Loucy (cell line): ENCODE measurements around the gene ACTR1A.

Experiments used
- EZH2phosphoT487 ChIP-seq: fragments of 200-600 bp; IDR thresholded peaks from 2 replicates; pipeline ENCODE4 v1.6.1; 2018; ENCODE audit warnings: antibody characterized with exemption, mild to moderate bottlenecking, moderate library complexity, borderline replicate concordance
- TF ChIP-seq, protein P1 (sequence below): fragments of 200-600 bp; sonication (generic); conservative IDR thresholded peaks from 2 replicates; pipeline ENCODE4 v1.5.1; 2014; ENCODE audit warnings: mild to moderate bottlenecking, antibody characterized with exemption, low read length

DNA sequence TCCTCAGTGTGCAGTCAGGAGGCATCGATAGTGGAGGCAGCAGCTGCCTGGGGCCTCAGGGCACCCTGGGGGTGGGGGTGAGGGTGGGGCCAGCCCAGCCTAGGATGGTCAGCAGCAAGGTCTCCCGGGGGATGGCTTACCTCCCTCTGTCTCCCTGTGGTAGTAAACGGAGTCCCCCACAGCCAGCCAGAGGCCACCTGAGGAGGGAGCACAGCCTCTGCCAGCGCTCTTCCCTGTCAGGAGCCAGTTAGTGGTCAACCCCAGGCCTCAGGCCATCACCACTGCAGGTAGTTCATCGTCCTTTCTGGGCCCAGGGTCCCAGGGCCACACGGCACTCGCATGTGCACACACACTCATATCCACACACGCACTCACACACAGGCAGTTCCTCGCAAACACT is 22.1 kb downstream of the ACTR1A start:
- TF ChIP-seq, protein P1, sequence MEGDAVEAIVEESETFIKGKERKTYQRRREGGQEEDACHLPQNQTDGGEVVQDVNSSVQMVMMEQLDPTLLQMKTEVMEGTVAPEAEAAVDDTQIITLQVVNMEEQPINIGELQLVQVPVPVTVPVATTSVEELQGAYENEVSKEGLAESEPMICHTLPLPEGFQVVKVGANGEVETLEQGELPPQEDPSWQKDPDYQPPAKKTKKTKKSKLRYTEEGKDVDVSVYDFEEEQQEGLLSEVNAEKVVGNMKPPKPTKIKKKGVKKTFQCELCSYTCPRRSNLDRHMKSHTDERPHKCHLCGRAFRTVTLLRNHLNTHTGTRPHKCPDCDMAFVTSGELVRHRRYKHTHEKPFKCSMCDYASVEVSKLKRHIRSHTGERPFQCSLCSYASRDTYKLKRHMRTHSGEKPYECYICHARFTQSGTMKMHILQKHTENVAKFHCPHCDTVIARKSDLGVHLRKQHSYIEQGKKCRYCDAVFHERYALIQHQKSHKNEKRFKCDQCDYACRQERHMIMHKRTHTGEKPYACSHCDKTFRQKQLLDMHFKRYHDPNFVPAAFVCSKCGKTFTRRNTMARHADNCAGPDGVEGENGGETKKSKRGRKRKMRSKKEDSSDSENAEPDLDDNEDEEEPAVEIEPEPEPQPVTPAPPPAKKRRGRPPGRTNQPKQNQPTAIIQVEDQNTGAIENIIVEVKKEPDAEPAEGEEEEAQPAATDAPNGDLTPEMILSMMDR, result no peak
- no peak for TF ChIP-seq EZH2phosphoT487
